ENCODE results near the gene IRGQ.

Gene IRGQ

DNA sequence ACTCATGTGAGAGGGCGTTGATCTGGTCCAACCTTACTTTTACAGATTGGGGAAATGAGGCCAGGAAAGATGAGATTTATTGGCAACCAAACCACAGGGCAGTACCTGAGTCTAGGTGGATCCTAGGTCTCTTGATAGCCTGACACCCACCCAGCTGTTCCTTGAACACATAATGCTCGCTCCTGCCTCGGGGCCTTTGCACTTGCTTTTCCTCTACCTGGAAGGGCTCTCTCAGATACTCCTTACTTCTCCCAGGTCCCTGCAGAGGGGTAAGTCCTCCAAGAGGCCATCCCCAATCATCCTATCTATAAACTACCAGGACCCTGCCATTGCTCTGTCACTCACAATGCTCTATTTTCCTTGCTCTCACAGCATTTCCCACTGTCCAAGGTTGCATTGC, 55.6 kb downstream of the IRGQ start:
- DNase-seq: no peak

DNA sequence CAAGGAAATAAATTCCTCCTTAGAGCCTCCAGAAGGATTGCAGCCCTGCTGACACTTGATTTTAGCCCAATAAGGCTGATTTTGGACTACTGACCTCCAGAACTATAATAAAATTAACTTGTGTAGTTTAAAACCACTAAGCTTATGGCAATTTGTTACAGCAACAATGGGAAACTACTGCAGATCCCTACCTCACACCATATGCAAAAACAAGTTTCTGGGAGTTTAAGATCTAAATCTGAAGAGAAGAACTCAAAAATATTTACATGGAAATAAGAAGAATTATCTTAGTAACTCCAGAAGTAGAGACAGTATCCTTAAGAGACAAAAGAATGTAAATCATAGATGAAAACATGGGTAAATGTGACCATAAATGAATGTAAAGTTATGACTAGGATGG, 57.0 kb downstream of the IRGQ start:
- no peak for DNase-seq

DNA sequence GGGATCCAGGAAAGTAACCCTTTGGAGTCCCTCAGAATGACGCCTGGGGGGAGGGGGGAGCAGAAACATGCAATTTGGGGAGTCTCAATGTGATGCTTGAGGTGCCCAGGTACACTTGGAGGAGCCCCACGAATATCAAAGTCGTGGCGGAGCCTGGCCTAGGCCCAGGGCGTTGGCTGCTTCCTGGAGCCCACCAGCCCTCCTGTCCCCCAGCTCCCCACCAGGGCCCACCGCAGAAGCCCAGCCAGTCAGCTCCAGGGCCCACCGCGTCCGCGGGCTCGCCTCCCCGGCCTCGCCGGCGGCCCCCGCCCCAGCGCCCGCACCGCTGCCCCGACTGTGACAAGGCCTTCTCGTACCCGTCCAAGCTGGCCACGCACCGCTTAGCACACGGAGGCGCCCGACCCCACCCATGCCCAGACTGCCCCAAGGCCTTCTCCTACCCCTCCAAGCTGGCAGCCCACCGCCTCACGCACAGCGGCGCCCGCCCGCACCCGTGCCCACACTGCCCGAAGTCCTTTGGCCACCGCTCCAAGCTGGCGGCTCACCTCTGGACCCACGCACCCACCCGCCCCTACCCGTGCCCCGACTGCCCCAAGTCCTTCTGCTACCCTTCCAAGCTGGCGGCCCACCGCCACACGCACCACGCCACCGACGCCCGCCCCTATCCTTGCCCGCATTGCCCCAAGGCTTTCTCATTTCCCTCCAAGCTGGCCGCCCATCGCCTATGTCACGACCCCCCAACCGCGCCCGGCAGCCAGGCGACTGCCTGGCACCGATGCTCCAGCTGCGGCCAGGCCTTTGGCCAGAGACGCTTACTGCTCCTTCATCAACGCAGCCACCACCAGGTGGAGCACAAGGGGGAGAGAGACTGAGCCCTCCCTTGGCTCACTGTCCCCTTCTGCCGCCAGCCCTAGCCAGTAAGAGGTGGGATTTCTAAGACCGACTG, 60.8 kb downstream of the IRGQ start:
- no peak for DNase-seq
